OCI-LY1 (cell line): Measurements from ENCODE around the gene MGAT5B.

Experiments used
- CTCF ChIP-seq: fragments of 200-600 bp; sonication (generic), shearing (Covaris generic); IDR thresholded peaks from 2 replicates; pipeline ENCODE4 v1.5.1; 2017; ENCODE audit warnings: mild to moderate bottlenecking, antibody characterized with exemption, low read length, moderate library complexity, mixed read lengths
- EZH2 ChIP-seq: fragments of 200-600 bp; sonication (generic), shearing (Covaris generic); IDR thresholded peaks from 2 replicates; pipeline ENCODE4 v1.8.0; 2017; ENCODE audit warnings: borderline replicate concordance, mixed run types, mild to moderate bottlenecking, antibody characterized with exemption, low read length, moderate library complexity, mixed read lengths

DNA sequence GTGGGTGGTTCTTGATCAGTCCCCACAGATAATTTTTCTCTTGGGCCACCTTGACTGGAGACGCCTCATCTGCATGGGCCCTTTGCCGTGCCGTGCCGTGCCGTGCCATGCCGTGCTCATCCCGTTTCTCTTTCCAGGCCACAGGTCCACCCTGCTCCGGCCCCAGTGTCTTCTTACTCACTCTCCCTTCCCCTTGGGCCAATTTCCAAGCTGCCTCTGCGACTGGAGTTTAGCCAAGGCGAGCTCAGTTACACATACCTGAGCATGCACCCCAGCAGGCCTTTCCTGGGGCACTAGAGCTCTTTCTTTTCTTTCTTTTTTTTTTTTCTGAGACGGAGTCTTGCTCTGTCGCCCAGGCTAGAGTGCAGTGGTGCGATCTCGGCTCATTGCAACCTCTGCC is 40.5 kb upstream of the MGAT5B start:
- TF ChIP-seq CTCF (no peak), EZH2 (no peak)
